Thyroid gland (tissue), 4 donors: Measurements from ENCODE around the gene FECH. TPM values are rescaled to one million over a fixed set of nuclear protein-coding genes. Genes with fewer than 3 reads are reported as not detected.

Experiments
- DNase-seq, 2 donors: peaks; one replicate each; pipeline ENCODE4 v3.0.0-alpha.2; 2019
- H3K27ac ChIP-seq, 3 donors: fragments of 200-600 bp; sonication (generic); 1 replicate in 2 of 3; 2 replicates in 1 of 3; pipeline ENCODE4 v1.5.1; 2016 to 2019; ENCODE audit warnings: mild to moderate bottlenecking in 1 of 3, moderate library complexity in 1 of 3
- H3K27me3 ChIP-seq: fragments of 200-600 bp; sonication (generic); one replicate; pipeline ENCODE4 v1.5.1; 2019
- H3K36me3 ChIP-seq, 2 donors: fragments of 200-600 bp; sonication (generic); one replicate each; pipeline ENCODE4 v1.5.1; 2016 to 2019
- H3K4me1 ChIP-seq, 2 donors: fragments of 200-600 bp; sonication (generic); one replicate each; pipeline ENCODE4 v1.5.1; 2017 to 2019
- H3K4me3 ChIP-seq, 3 donors: fragments of 200-600 bp; sonication (generic); replicated peaks in 1 of 3; 1 replicate in 2 of 3; 2 replicates in 1 of 3; pipeline ENCODE4 v1.5.1; 2016; ENCODE audit warnings: mild to moderate bottlenecking in 1 of 3
- H3K9me3 ChIP-seq: fragments of 200-600 bp; sonication (generic); one replicate; pipeline ENCODE4 v1.5.1; 2017
- POLR2A ChIP-seq, 2 donors: fragments of 450-650 bp; IDR thresholded peaks; one replicate each; pipeline ENCODE4 v1.6.1; 2017; ENCODE audit warnings: antibody characterized with exemption in 2 of 2, mild to moderate bottlenecking in 2 of 2, moderate library complexity in 1 of 2
- WGBS, 2 donors: methylation state at CpG; one replicate each; pipeline ENCODE4 v1.1.5; 2017; 5-methylcytosine and 5-hydroxymethylcytosine counted together
- intact Hi-C: fragments of 100-400 bp; cut with DNase I; formaldehyde crosslinking; loops from one replicate; pipeline ENCODE4 v1.15.1; 2023
- total RNA-seq, 4 donors: library from RNA; depleted of rRNA; stranded (reverse); fragments of >200 nt; gene quantifications; one replicate each; pipeline ENCODE4 v1.2.3, GENCODE V29; 2016
- TF ChIP-seq, protein P1 (sequence below), 6 experiments: fragments of 200-600 bp in 3 of 6; fragments of 450-650 bp in 3 of 6; sonication (generic) in 3 of 6; IDR thresholded peaks; one replicate each; pipeline ENCODE4 v1.5.1; 2016 to 2019; ENCODE audit warnings: antibody characterized with exemption in 6 of 6, mild to moderate bottlenecking in 2 of 6, inconsistent platforms in 1 of 6, moderate library complexity in 1 of 6

FECH gene
- total RNA-seq, 4 donors from 2014 or later: 65.7 to 168 (median 135) TPM

GRCh38 chr18:57583297-57583835 is 3.1 kb downstream of the FECH start:
- H3K9me3 ChIP-seq: no peaks in the 10 kb centered on the region
- DNase-seq: no peak
- peaks cover 12 to 17% of the 10 kb centered on the region in 2 donors for H3K36me3 ChIP-seq
- WGBS, 2 donors: 96 to 97% methylated on average over 11 of the region's 11 CpGs
- no peak overlapping the region for H3K27ac ChIP-seq
- H3K4me1 ChIP-seq: peaks cover 8% of the 10 kb centered on the region in 2 donors
- H3K4me3 ChIP-seq: no peak overlapping the region
- intact Hi-C loops: no loop called here
- H3K27me3 ChIP-seq: no peaks in the 10 kb centered on the region
- TF ChIP-seq, protein P1, sequence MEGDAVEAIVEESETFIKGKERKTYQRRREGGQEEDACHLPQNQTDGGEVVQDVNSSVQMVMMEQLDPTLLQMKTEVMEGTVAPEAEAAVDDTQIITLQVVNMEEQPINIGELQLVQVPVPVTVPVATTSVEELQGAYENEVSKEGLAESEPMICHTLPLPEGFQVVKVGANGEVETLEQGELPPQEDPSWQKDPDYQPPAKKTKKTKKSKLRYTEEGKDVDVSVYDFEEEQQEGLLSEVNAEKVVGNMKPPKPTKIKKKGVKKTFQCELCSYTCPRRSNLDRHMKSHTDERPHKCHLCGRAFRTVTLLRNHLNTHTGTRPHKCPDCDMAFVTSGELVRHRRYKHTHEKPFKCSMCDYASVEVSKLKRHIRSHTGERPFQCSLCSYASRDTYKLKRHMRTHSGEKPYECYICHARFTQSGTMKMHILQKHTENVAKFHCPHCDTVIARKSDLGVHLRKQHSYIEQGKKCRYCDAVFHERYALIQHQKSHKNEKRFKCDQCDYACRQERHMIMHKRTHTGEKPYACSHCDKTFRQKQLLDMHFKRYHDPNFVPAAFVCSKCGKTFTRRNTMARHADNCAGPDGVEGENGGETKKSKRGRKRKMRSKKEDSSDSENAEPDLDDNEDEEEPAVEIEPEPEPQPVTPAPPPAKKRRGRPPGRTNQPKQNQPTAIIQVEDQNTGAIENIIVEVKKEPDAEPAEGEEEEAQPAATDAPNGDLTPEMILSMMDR (IDR thresholded peaks at IDR 0.05): no peak
- no peak for TF ChIP-seq POLR2A (IDR thresholded peaks at IDR 0.05)

GRCh38 chr18:57581301-57581934 is 5.1 kb downstream of the FECH start:
- DNase-seq: no peak
- intact Hi-C loops: no loop called here
- Histone ChIP-seq H3K27me3 (no peaks in the 10 kb centered on the region), H3K27ac (no peak overlapping the region), H3K36me3 (peaks cover 18 to 21% of the 10 kb centered on the region in 2 donors), H3K4me1 (peaks cover 8% of the 10 kb centered on the region in 2 donors), H3K9me3 (no peaks in the 10 kb centered on the region), H3K4me3 (no peak overlapping the region)
- 67 to 71% methylated on average over 5 of the region's 5 CpGs for WGBS, 2 donors
- TF ChIP-seq POLR2A (IDR thresholded peaks at IDR 0.05): no peak
- TF ChIP-seq, protein P1 (IDR thresholded peaks at IDR 0.05): no peak

DNA sequence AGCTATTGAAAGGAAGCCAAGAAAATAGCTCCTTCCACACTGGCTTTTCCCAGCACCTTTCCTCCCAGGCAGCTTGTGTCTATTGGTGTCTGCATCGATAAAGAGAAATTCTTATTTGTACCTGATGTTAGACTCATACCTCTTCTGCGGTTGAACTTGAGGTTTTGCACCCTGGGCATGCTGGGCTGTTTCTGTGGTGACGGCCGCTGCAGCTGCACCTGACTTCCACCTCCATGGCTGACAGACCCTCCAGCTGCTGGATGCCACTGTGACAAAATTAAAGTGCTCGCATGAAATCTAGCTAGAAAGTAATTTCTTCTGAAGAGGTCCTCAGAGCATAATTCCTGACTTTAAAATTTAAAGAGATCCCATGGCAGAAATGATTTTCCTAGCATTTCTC is 6.6 kb downstream of the FECH start:
- Histone ChIP-seq H3K9me3 (no peaks in the 10 kb centered on the region), H3K4me1 (no peaks in the 10 kb centered on the region), H3K4me3 (no peak overlapping the region), H3K36me3 (peaks cover 28 to 29% of the 10 kb centered on the region in 2 donors), H3K27me3 (no peaks in the 10 kb centered on the region), H3K27ac (no peak overlapping the region)
- no peak for DNase-seq
- WGBS, 2 donors: 96% methylated on average over 5 of the region's 5 CpGs
- intact Hi-C loops: no loop called here
- TF ChIP-seq POLR2A (IDR thresholded peaks at IDR 0.05): no peak
- TF ChIP-seq, protein P1 (IDR thresholded peaks at IDR 0.05): no peak

DNA sequence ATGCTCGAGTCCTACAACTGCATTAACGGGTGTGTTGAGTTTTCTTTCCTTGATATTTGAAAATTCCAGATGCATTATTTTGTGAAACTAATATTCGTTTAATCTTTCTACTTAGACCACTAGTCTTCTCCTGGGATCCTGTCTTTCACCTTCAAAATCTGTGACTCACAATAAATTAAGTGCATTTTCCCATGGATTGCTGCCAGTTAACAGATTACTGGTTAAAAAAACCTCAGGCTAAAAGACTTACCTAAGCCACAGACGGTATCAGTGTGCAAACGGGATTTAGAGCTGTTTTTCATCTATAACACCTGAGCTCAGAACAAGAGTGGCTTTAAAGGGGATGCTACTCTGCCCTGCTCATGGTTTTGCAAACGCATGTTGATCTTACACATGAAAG is 10.2 kb downstream of the FECH start:
- 76 to 83% methylated on average over 6 of the region's 6 CpGs for WGBS, 2 donors
- Histone ChIP-seq H3K27me3 (no peaks in the 10 kb centered on the region), H3K27ac (no peak overlapping the region), H3K4me1 (no peaks in the 10 kb centered on the region), H3K9me3 (no peaks in the 10 kb centered on the region), H3K4me3 (no peak overlapping the region), H3K36me3 (peaks cover 32 to 33% of the 10 kb centered on the region in 2 donors)
- intact Hi-C loops: no loop called here
- no peak for TF ChIP-seq POLR2A (IDR thresholded peaks at IDR 0.05)
- TF ChIP-seq, protein P1 (IDR thresholded peaks at IDR 0.05): no peak
- DNase-seq: no peak

GRCh38 chr18:57575542-57575941 is 11.0 kb downstream of the FECH start:
- Histone ChIP-seq H3K36me3 (peaks cover 40 to 41% of the 10 kb centered on the region in 2 donors), H3K9me3 (no peaks in the 10 kb centered on the region), H3K27ac (no peak overlapping the region), H3K27me3 (no peaks in the 10 kb centered on the region), H3K4me1 (no peaks in the 10 kb centered on the region), H3K4me3 (no peak overlapping the region)
- no peak for DNase-seq
- WGBS, 2 donors: 81 to 82% methylated on average over 6 of the region's 6 CpGs
- intact Hi-C loops: no loop called here
- TF ChIP-seq POLR2A (IDR thresholded peaks at IDR 0.05): no peak
- TF ChIP-seq, protein P1 (IDR thresholded peaks at IDR 0.05): no peak
